Astrocyte of the hippocampus (primary cell): ENCODE measurements around the gene KLF15.
A peak's percentile ranks its signal among the peaks of the same experiment; 100 is the strongest.

Experiments used
- DNase-seq: peaks from one replicate; pipeline ENCODE4 v3.0.0; 2011; ENCODE audit warnings: low read depth, low spot score

Gene KLF15

GRCh38 chr3:126320517-126321293, 36.5 kb downstream of the KLF15 start:
- no peak for DNase-seq

DNA sequence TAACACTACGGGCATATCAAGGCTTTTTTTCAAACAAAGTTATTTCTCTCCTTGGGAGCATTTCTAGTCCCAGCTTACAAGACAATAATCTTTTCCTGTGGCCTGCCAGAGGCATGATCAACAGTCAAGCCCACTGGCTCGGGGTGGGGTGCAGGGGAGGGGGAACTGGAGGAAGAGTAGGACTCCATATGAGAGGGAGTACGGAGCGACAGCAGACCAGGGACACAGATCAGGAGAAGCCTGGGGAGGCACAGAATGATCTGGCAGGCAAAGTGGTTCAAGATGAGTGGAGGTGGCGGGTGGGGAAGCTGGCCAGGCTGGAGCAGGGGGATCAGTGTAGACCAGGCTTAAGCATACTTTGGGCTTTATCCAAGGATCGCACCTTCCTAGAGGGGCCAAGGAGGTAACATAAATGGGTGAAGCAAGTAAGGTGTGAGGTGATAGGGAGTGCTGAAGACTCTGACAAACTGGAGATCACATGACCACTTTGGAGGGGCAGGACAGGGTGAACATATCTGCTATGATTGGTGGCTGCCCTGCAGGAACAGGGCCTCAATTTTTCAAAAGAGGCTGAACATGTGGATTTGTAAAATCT, 37.4 kb downstream of the KLF15 start:
- DNase-seq = no peak

GRCh38 chr3:126317029-126317996, 39.9 kb downstream of the KLF15 start:
- no peak for DNase-seq

DNA sequence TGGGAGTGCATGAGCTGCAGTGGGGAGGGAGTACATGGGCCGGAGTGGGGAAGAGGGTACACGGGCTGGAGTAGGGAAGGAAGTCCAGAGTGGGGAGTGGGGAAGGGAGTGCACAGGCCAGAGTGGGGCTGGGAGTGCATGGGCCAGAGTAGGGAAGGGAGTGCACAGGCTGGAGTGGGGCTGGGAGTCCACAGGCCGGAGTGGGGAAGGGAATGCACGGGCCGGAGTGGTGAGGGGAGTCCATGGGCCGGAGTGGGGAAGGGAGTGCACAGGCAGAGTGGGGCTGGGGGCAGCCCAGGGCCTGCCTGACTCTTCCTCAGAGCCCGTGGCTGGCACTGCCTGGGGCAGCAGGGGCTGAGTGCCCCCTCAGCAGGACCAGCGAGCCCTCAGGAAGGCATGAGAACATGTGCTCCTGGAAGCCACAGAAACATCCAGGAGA, 40.7 kb downstream of the KLF15 start:
- DNase-seq = no peak

GRCh38 chr3:126316031-126316461, 41.2 kb downstream of the KLF15 start:
- peak; percentile 22 for DNase-seq

GRCh38 chr3:126314790-126315658, 42.2 kb downstream of the KLF15 start:
- DNase-seq = no peak

- DNase-seq = no peak
Measured at GRCh38 chr3:126314305-126314789, 42.9 kb downstream of the KLF15 start.

DNA sequence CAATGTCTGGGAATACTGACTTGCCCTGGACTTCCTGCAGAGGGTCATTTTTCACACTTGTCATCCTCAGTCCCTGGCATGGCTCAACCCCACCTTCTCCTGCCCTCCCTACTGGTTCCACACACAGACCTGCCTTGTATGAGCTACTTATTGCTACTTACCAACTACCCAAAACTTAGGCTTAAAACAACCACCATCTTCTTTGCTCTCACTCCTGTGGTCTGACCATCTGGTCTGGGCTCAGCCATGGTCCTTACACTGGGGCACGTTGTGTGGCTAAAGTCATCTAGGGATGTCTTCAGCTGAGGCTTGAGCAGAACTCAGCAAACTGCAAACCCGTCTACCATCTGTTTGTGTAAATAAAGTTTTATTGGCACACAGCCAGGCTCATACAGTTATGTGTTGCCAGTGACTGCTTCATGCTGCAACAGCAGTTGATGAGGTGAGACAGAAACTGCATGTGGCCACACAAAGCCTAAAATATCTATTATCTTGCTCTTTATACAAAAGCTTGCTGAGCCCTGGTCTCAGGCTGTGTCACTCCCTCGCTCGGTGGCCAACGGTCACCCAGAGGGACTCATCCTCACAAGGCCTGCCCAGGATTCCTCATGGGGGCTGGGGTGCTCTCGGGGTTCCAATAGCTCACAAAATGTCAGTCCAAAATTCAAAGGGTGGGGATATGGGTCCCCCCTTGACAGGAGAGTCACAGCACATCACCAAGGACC, 43.5 kb downstream of the KLF15 start:
- DNase-seq = no peak

- DNase-seq = no peak
Measured at GRCh38 chr3:126313166-126313565, 44.0 kb downstream of the KLF15 start.

DNA sequence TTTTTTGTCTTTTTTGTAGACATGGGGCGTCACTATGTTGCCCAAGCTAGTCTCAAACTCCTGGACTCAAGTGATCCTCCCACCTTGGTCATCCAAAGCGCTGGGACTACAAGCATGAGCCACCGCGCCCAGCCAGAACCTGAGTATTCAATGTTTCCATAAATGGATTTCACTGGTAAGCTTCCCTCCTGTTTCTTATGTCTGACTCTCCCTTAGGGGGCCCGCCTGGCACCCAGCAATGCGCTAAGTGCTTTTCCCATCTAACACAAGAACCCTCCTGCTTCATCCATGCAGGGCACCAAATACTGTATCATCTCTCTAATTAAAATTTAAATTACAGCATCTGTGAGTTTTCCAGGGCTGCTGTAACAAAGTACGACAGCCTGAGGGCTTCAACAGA, 44.9 kb downstream of the KLF15 start:
- DNase-seq = no peak

- DNase-seq = no peak
Measured at GRCh38 chr3:126311338-126311978, 45.8 kb downstream of the KLF15 start.

DNA sequence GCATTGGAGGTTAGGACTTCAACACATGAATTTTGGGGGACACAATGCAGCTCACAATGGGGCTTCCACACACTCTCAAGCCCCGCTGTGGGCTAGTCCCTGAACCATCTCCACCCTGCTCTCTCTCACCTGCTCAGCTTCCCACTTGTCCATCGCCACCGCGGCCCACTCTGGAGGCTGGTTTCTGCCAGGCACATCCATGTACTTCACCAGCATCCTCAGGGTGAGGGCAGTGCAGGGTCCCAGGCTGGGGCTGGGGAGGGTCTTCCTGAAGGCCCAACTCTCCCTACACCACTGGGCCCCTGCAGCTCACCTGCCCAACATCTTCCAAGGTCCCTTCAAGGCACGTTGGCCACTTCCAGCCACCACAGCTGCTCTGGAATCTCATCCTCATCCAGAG, 46.4 kb downstream of the KLF15 start:
- no peak for DNase-seq

GRCh38 chr3:126309861-126310655, 47.1 kb downstream of the KLF15 start:
- DNase-seq = no peak

GRCh38 chr3:126309165-126309564, 48.0 kb downstream of the KLF15 start:
- DNase-seq = no peak

GRCh38 chr3:126308394-126309125, 48.6 kb downstream of the KLF15 start:
- DNase-seq = no peak

GRCh38 chr3:126307591-126308393, 49.4 kb downstream of the KLF15 start:
- DNase-seq = no peak

GRCh38 chr3:126306888-126307482, 50.2 kb downstream of the KLF15 start:
- DNase-seq = no peak
